Smooth muscle cell (in vitro differentiated cells): ENCODE data around the gene BLM. TPM values are rescaled to one million over a fixed set of nuclear protein-coding genes. Genes with fewer than 3 reads are reported as not detected.
A peak's percentile ranks its signal among the peaks of the same experiment; 100 is the strongest.

Experiments
- DNase-seq: peaks from one replicate; lab custom pipeline; 2025; ENCODE audit not compliant: unreplicated experiment; lab: John Stamatoyannopoulos, UW
- H2AFZ ChIP-seq: fragments of 200-600 bp; sonication (generic); 2 replicates; pipeline ENCODE4 v1.6.0; 2016; ENCODE audit warnings: antibody characterized with exemption, low read depth, mild to moderate bottlenecking
- H3F3A ChIP-seq: fragments of 200-600 bp; sonication (generic); 2 replicates; pipeline ENCODE4 v1.6.0; 2017; ENCODE audit warnings: antibody characterized with exemption, low read depth
- H3K27ac ChIP-seq: fragments of 200-600 bp; sonication (generic); 2 replicates; pipeline ENCODE4 v1.5.1; 2016; ENCODE audit warnings: low read depth, mild to moderate bottlenecking
- H3K27me3 ChIP-seq: fragments of 200-600 bp; sonication (generic); 2 replicates; pipeline ENCODE4 v1.6.1; 2016; ENCODE audit warnings: low read depth, mild to moderate bottlenecking
- H3K36me3 ChIP-seq: fragments of 200-600 bp; sonication (generic); 2 replicates; pipeline ENCODE4 v1.5.1; 2016; ENCODE audit warnings: low read depth
- H3K4me1 ChIP-seq: fragments of 200-600 bp; sonication (generic); 2 replicates; pipeline ENCODE4 v1.5.1; 2016; ENCODE audit warnings: low read depth
- H3K4me2 ChIP-seq: fragments of 200-600 bp; sonication (generic); 2 replicates; pipeline ENCODE4 v1.6.0; 2016; ENCODE audit warnings: mild to moderate bottlenecking
- H3K4me3 ChIP-seq: fragments of 200-600 bp; sonication (generic); 2 replicates; pipeline ENCODE4 v1.5.1; 2016; ENCODE audit warnings: mild to moderate bottlenecking
- H3K79me2 ChIP-seq: fragments of 200-600 bp; sonication (generic); 2 replicates; pipeline ENCODE4 v1.6.0; 2016; ENCODE audit warnings: low read depth, mild to moderate bottlenecking
- H3K9ac ChIP-seq: fragments of 200-600 bp; sonication (generic); 2 replicates; pipeline ENCODE4 v1.6.0; 2016; ENCODE audit warnings: low read depth
- H3K9me3 ChIP-seq: fragments of 200-600 bp; sonication (generic); replicated peaks from 2 replicates; pipeline ENCODE4 v1.5.1; 2016; ENCODE audit warnings: low read depth
- H4K20me1 ChIP-seq: fragments of 200-600 bp; sonication (generic); 2 replicates; pipeline ENCODE4 v1.6.0; 2016; ENCODE audit warnings: low read depth
- CTCF ChIP-seq: fragments of 200-600 bp; sonication (generic); IDR thresholded peaks from 2 replicates; pipeline ENCODE4 v1.5.1; 2017; ENCODE audit warnings: borderline replicate concordance, mild to moderate bottlenecking, antibody characterized with exemption; ENCODE audit not compliant: insufficient read depth, poor library complexity, severe bottlenecking
- WGBS: methylation state at CpG from one replicate; pipeline ENCODE4 v1.1.7; 2016; ENCODE audit warnings: low lambda C conversion rate; 5-methylcytosine and 5-hydroxymethylcytosine counted together
- polyA plus RNA-seq: library from polyadenylated mRNA; unstranded; fragments of >200 nt; fragmentation: Nextera tagmentation; extraction: Ambion mirVana; gene quantifications from 2 replicates; pipeline ENCODE4 v1.2.1, GENCODE V29; 2016
- total RNA-seq: library from RNA; depleted of rRNA; stranded (reverse); fragments of >200 nt; gene quantifications from 2 replicates; pipeline ENCODE4 v1.2.3, GENCODE V29; 2014

BLM gene
- total and polyA plus RNA-seq, 2 experiments from 2014 or later = 3.1 to 4.9 TPM

GRCh38 chr15:90711842-90712241 is 5.3 kb upstream of the BLM start:
- WGBS = 94% methylated on average over 2 of the region's 2 CpGs
- no peak overlapping the region for H2AFZ ChIP-seq

GRCh38 chr15:90713081-90713480 is 4.1 kb upstream of the BLM start:
- TF ChIP-seq CTCF = no peak
- H3K79me2 ChIP-seq = peaks cover 5% of the 10 kb centered on the region
- H3K27ac ChIP-seq = no peak overlapping the region
- no peak overlapping the region for H2AFZ ChIP-seq
- no peaks in the 10 kb centered on the region for H4K20me1 ChIP-seq
- no peaks in the 10 kb centered on the region for H3K27me3 ChIP-seq
- peaks cover 8% of the 10 kb centered on the region for H3K4me1 ChIP-seq
- H3K36me3 ChIP-seq = no peaks in the 10 kb centered on the region
- DNase-seq = no peak
- H3K9me3 ChIP-seq = no peaks in the 10 kb centered on the region
- 94% methylated on average over 1 of the region's 1 CpG for WGBS
- no peaks in the 10 kb centered on the region for H3F3A ChIP-seq
- no peak overlapping the region for H3K4me3 ChIP-seq
- no peak overlapping the region for H3K9ac ChIP-seq
- H3K4me2 ChIP-seq = no peak overlapping the region

More at GRCh38 chr15:90711842-90712241, 5.3 kb upstream of the BLM start:
- no peaks in the 10 kb centered on the region for H3F3A ChIP-seq
- no peaks in the 10 kb centered on the region for H3K27me3 ChIP-seq
- no peaks in the 10 kb centered on the region for H3K9me3 ChIP-seq
- no peaks in the 10 kb centered on the region for H3K36me3 ChIP-seq
- no peak overlapping the region for H3K9ac ChIP-seq
- peaks cover 8% of the 10 kb centered on the region for H3K4me1 ChIP-seq
- no peak for DNase-seq
- H3K79me2 ChIP-seq = no peaks in the 10 kb centered on the region
- H3K27ac ChIP-seq = no peak overlapping the region
- H3K4me2 ChIP-seq = no peak overlapping the region
- H4K20me1 ChIP-seq = no peaks in the 10 kb centered on the region
- H3K4me3 ChIP-seq = no peak overlapping the region
- no peak for TF ChIP-seq CTCF

- H3F3A ChIP-seq = no peaks in the 10 kb centered on the region
- no peaks in the 10 kb centered on the region for H4K20me1 ChIP-seq
- H3K27me3 ChIP-seq = no peaks in the 10 kb centered on the region
- peaks cover 28% of the 10 kb centered on the region for H3K79me2 ChIP-seq
- WGBS = 8% methylated on average over 13 of the region's 14 CpGs
- H3K36me3 ChIP-seq = no peaks in the 10 kb centered on the region
- peak overlapping the region; percentile 96 for H3K4me2 ChIP-seq
- no peak for TF ChIP-seq CTCF
- H2AFZ ChIP-seq = peak overlapping the region; percentile 92
- H3K9ac ChIP-seq = peak overlapping the region; percentile 81
- DNase-seq = no peak
- peak overlapping the region; percentile 65 for H3K4me3 ChIP-seq
- peaks cover 8% of the 10 kb centered on the region for H3K4me1 ChIP-seq
- H3K27ac ChIP-seq = peak overlapping the region; percentile 66
- no peaks in the 10 kb centered on the region for H3K9me3 ChIP-seq
Measured at GRCh38 chr15:90716317-90716975, 700 bp upstream of the BLM start.

GRCh38 chr15:90718232-90718631 is 1.1 kb downstream of the BLM start:
- H3K4me2 ChIP-seq = peak overlapping the region; percentile 96
- TF ChIP-seq CTCF = no peak
- WGBS = 75% methylated on average over 5 of the region's 5 CpGs
- no peak overlapping the region for H3K27ac ChIP-seq
- H4K20me1 ChIP-seq = no peaks in the 10 kb centered on the region
- H3K4me3 ChIP-seq = peak overlapping the region; percentile 65
- H2AFZ ChIP-seq = peak overlapping the region; percentile 97
- H3K79me2 ChIP-seq = peaks cover 28% of the 10 kb centered on the region
- H3F3A ChIP-seq = no peaks in the 10 kb centered on the region
- peaks cover 8% of the 10 kb centered on the region for H3K4me1 ChIP-seq
- no peaks in the 10 kb centered on the region for H3K27me3 ChIP-seq
- DNase-seq = no peak
- no peak overlapping the region for H3K9ac ChIP-seq
- no peaks in the 10 kb centered on the region for H3K36me3 ChIP-seq
- H3K9me3 ChIP-seq = no peaks in the 10 kb centered on the region
